Erythroblast (primary cell): ENCODE data around the gene UBD.

Experiments
- GATA1 ChIP-seq: IDR thresholded peaks from 2 replicates; pipeline ENCODE4 v1.6.1; 2011; ENCODE audit warnings: low read depth, mild to moderate bottlenecking, control low read depth, low read length, moderate library complexity
- POLR2A ChIP-seq: IDR thresholded peaks from 2 replicates; pipeline ENCODE4 v1.6.1; 2011; ENCODE audit warnings: mild to moderate bottlenecking, low read length

DNA sequence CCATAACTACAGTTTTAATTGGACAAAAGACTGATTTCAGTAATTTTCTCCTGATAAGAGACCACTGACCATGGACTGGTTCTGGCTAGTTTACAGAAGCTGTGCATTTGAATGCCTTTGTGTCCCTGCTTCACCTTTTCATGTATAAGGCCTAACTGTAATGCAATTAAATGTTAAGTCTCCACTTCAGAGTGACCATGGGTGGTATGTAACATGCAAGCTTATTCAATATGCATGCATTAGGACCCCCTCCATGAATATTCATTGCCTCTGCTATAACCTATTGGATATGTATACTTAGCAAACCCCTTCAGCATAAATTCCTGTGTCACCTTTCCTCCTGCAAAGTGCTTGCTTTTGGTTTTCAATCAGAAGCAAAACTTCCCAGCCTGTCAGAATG is 2.2 kb downstream of the UBD start:
- TF ChIP-seq POLR2A (no peak), GATA1 (no peak)
